Ishikawa (cell line): Measurements from ENCODE around the gene RPS5.

Experiments
- CEBPB ChIP-seq: IDR thresholded peaks from 2 replicates; pipeline ENCODE4 v1.6.1; 2012
- CREB1 ChIP-seq: IDR thresholded peaks from 2 replicates; pipeline ENCODE4 v1.6.1; 2012; ENCODE audit warnings: low read depth
- EGR1 ChIP-seq: IDR thresholded peaks from 2 replicates; pipeline ENCODE4 v1.6.1; 2012
- EP300 ChIP-seq: IDR thresholded peaks from 2 replicates; pipeline ENCODE4 v1.6.1; 2012; ENCODE audit warnings: borderline replicate concordance
- FOXM1 ChIP-seq: IDR thresholded peaks from 2 replicates; pipeline ENCODE4 v1.6.1; 2012; ENCODE audit warnings: low read depth, borderline replicate concordance
- MAX ChIP-seq: IDR thresholded peaks from 2 replicates; pipeline ENCODE4 v1.6.1; 2012
- NFIC ChIP-seq: IDR thresholded peaks from 2 replicates; pipeline ENCODE4 v1.6.1; 2012
- RAD21 ChIP-seq: IDR thresholded peaks from 2 replicates; pipeline ENCODE4 v1.6.1; 2012; ENCODE audit warnings: low read depth
- REST ChIP-seq: IDR thresholded peaks from 2 replicates; pipeline ENCODE4 v1.6.1; 2012; ENCODE audit warnings: low read depth, mild to moderate bottlenecking
- TAF1 ChIP-seq: IDR thresholded peaks from 2 replicates; pipeline ENCODE4 v1.6.1; 2012; ENCODE audit warnings: low read depth, mild to moderate bottlenecking
- TCF12 ChIP-seq: IDR thresholded peaks from 2 replicates; pipeline ENCODE4 v1.6.1; 2012; ENCODE audit warnings: low read depth
- TEAD4 ChIP-seq: IDR thresholded peaks from 2 replicates; pipeline ENCODE4 v1.6.1; 2012
- USF1 ChIP-seq: IDR thresholded peaks from 2 replicates; pipeline ENCODE4 v1.6.1; 2012
- YY1 ChIP-seq: IDR thresholded peaks from 2 replicates; pipeline ENCODE4 v1.6.1; 2012; ENCODE audit warnings: low read depth
- ZBTB7A ChIP-seq: IDR thresholded peaks from 2 replicates; pipeline ENCODE4 v1.6.1; 2012; ENCODE audit warnings: low read depth

RPS5 gene

GRCh38 chr19:58379246-58379645 is 7.8 kb upstream of the RPS5 start:
- no peak for TF ChIP-seq TCF12
- TF ChIP-seq CEBPB: no peak
- TF ChIP-seq TAF1: no peak

- TF ChIP-seq TAF1: no peak
These were observed 6.9 kb upstream of the RPS5 start for GRCh38 chr19:58380037-58380661.

- TF ChIP-seq USF1 (peak; percentile 79), NFIC (peak; percentile 45), ZBTB7A (peak; percentile 74; the same call in 1 of the 2 replicates), TEAD4 (peak; percentile 49; the same call in 1 of the 2 replicates), EGR1 (peak; percentile 58), EP300 (peak; percentile 28; the same call in 1 of the 2 replicates), CREB1 (peak; percentile 54), MAX (peak; percentile 89), CEBPB (no peak), TAF1 (peak; percentile 98), TCF12 (peak; percentile 83), RAD21 (peak; percentile 18; the same call in 1 of the 2 replicates), REST (peak; percentile 29; the same call in 1 of the 2 replicates), FOXM1 (peak; percentile 35; the same call in 1 of the 2 replicates), YY1 (peak; percentile 80)
These were observed 6.2 kb upstream of the RPS5 start, which contains the start of gene ZNF837 for GRCh38 chr19:58380662-58381459. TSS of gene ZNF837 (minus strand) at chr19:58381030. CDS start at chr19:58369332, 11,698 bp downstream.

GRCh38 chr19:58381460-58382212 is 5.4 kb upstream of the RPS5 start:
- TF ChIP-seq MAX: no peak
- no peak for TF ChIP-seq REST
- TF ChIP-seq YY1: no peak
- no peak for TF ChIP-seq NFIC
- TF ChIP-seq RAD21: no peak
- no peak for TF ChIP-seq TCF12
- no peak for TF ChIP-seq TEAD4

- TF ChIP-seq TAF1: no peak
- TF ChIP-seq YY1: no peak
- TF ChIP-seq RAD21: no peak
- TF ChIP-seq CEBPB: no peak
- TF ChIP-seq USF1: no peak
- no peak for TF ChIP-seq ZBTB7A
- no peak for TF ChIP-seq REST
- no peak for TF ChIP-seq CREB1
- TF ChIP-seq TCF12: no peak
- TF ChIP-seq FOXM1: no peak
- TF ChIP-seq TEAD4: no peak
- no peak for TF ChIP-seq EP300
- no peak for TF ChIP-seq MAX
- TF ChIP-seq EGR1: no peak
- no peak for TF ChIP-seq NFIC
These were observed 4.0 kb upstream of the RPS5 start for GRCh38 chr19:58382997-58383603.
